Right lobe of liver (tissue), 4 donors: Measurements from ENCODE around the gene LRP2BP.
"Not testable (repeated sequence)": the region's sequence is repeated elsewhere in the genome, so short reads cannot be mapped to it uniquely, and the experiment has no call there.

ENCODE experiments used
- POLR2A ChIP-seq: fragments of 450-650 bp; IDR thresholded peaks from one replicate; pipeline ENCODE4 v1.6.1; 2017; ENCODE audit warnings: antibody characterized with exemption, mild to moderate bottlenecking
- TF ChIP-seq, protein P1 (sequence below), 4 donors: fragments of 200-600 bp in 3 of 4; fragments of 450-650 bp in 1 of 4; IDR thresholded peaks; one replicate each; pipeline versions ENCODE4 v1.5.1 to v1.8.0; 2016 to 2022; ENCODE audit warnings: antibody characterized with exemption in 4 of 4, mild to moderate bottlenecking in 2 of 4
- donor health status: DM: no; HTN: no; CAD: no.
- donor health status: DM: no; HTN: no; CAD: no.
- donor health status: DM: no; HTN: yes; CAD: no.

DNA sequence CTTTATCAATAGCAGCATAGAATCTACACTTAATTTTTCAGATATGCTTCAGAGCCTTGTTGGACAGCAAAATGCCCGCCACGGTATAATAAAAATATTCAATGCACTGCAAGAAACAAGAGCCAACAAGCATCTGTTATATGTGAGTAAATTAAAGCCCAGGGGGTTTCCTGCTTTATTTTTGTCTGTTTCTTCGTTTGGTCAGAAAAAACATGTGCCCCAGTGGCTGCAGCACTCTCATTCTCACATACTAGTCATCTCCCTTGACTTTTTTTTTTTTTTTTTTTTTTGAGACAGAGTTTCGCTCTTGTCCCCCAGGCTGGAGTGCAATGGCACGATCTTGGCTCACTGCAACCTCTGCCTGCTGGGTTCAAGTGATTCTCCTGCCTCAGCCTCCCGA is 33.2 kb downstream of the LRP2BP start:
- TF ChIP-seq, protein P1, sequence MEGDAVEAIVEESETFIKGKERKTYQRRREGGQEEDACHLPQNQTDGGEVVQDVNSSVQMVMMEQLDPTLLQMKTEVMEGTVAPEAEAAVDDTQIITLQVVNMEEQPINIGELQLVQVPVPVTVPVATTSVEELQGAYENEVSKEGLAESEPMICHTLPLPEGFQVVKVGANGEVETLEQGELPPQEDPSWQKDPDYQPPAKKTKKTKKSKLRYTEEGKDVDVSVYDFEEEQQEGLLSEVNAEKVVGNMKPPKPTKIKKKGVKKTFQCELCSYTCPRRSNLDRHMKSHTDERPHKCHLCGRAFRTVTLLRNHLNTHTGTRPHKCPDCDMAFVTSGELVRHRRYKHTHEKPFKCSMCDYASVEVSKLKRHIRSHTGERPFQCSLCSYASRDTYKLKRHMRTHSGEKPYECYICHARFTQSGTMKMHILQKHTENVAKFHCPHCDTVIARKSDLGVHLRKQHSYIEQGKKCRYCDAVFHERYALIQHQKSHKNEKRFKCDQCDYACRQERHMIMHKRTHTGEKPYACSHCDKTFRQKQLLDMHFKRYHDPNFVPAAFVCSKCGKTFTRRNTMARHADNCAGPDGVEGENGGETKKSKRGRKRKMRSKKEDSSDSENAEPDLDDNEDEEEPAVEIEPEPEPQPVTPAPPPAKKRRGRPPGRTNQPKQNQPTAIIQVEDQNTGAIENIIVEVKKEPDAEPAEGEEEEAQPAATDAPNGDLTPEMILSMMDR (IDR thresholded peaks at IDR 0.05): not testable (repeated sequence)
- TF ChIP-seq POLR2A: not testable (repeated sequence)
